HEK293 (cell line): ENCODE data around the gene BRI3.
"Not testable (repeated sequence)": the region's sequence is repeated elsewhere in the genome, so short reads cannot be mapped to it uniquely, and the experiment has no call there.

Experiments used
- CTCF ChIA-PET: fragments of 350-600 bp; formaldehyde crosslinking; extraction: SDS; loops from one replicate; lab custom pipeline; 2021; ENCODE audit warnings: antibody characterized with exemption; lab: Yijun Ruan, JAX
- POLR2A ChIA-PET: fragments of 300-600 bp; formaldehyde crosslinking; extraction: SDS; loops from one replicate; lab custom pipeline; 2020; ENCODE audit warnings: antibody characterized with exemption, inconsistent platforms; lab: Yijun Ruan, JAX
- H3K27ac ChIP-seq: fragments of 200-500 bp; sonication (Bioruptor generic); 2 replicates; pipeline ENCODE4 v1.5.1; 2014; ENCODE audit warnings: low read depth, low read length, control low read depth, inconsistent platforms; ENCODE audit errors: extremely low read depth
- H3K36me3 ChIP-seq, 2 experiments: fragments of 200-500 bp in 1 of 2; sonication (Bioruptor generic) in 1 of 2; 1 replicate in 1 of 2; 2 replicates in 1 of 2; pipeline ENCODE4 v1.5.1; 2014 to 2017; ENCODE audit warnings: inconsistent platforms in 2 of 2, low read length in 2 of 2; ENCODE audit not compliant: control insufficient read depth in 2 of 2, insufficient read depth in 1 of 2
- H3K4me1 ChIP-seq: fragments of 200-500 bp; sonication (Bioruptor generic); 2 replicates; pipeline ENCODE4 v1.5.1; 2014; ENCODE audit warnings: mild to moderate bottlenecking, low read length, inconsistent platforms; ENCODE audit not compliant: control insufficient read depth, insufficient read depth
- H3K4me3 ChIP-seq: 2 replicates; pipeline ENCODE4 v1.5.1; 2011; ENCODE audit warnings: low read depth, mild to moderate bottlenecking, control low read depth, low read length, moderate library complexity
- H3K9me3 ChIP-seq: fragments of 200-500 bp; sonication (Bioruptor generic); 2 replicates; pipeline ENCODE4 v1.5.1; 2014; ENCODE audit warnings: low read depth, low read length, inconsistent platforms; ENCODE audit not compliant: control insufficient read depth, insufficient read depth
- GLI4 ChIP-seq: fragments of 450-650 bp; formaldehyde crosslinking; IDR thresholded peaks from 2 replicates; pipeline ENCODE4 v1.5.1; 2016; ENCODE audit warnings: missing biosample characterization, missing genetic modification characterization
- GLIS2 ChIP-seq: fragments of 450-650 bp; formaldehyde crosslinking; IDR thresholded peaks from 2 replicates; pipeline ENCODE4 v1.5.1; 2016; ENCODE audit warnings: missing biosample characterization, missing genetic modification characterization
- PBX3 ChIP-seq: sonication (generic); formaldehyde crosslinking; IDR thresholded peaks from 2 replicates; pipeline ENCODE4 v1.8.1; 2022; ENCODE audit warnings: mild to moderate bottlenecking, moderate library complexity, missing genetic modification reagents
- SP2 ChIP-seq: fragments of 450-650 bp; formaldehyde crosslinking; IDR thresholded peaks from 2 replicates; pipeline ENCODE4 v1.5.1; 2016; ENCODE audit warnings: missing biosample characterization, missing genetic modification characterization
- SP3 ChIP-seq: fragments of 450-650 bp; formaldehyde crosslinking; IDR thresholded peaks from 2 replicates; pipeline ENCODE4 v1.5.1; 2016; ENCODE audit warnings: missing biosample characterization, missing genetic modification characterization
- YY2 ChIP-seq: fragments of 450-650 bp; formaldehyde crosslinking; IDR thresholded peaks from 2 replicates; pipeline ENCODE4 v1.5.1; 2016; ENCODE audit warnings: missing biosample characterization, missing genetic modification characterization
- ZBTB48 ChIP-seq: fragments of 450-650 bp; formaldehyde crosslinking; IDR thresholded peaks from 2 replicates; pipeline ENCODE4 v1.5.1; 2016; ENCODE audit warnings: missing biosample characterization, missing genetic modification characterization
- ZBTB7A ChIP-seq: fragments of 450-650 bp; formaldehyde crosslinking; IDR thresholded peaks from 2 replicates; pipeline ENCODE4 v1.5.1; 2016; ENCODE audit warnings: low read depth, missing biosample characterization, missing genetic modification characterization
- ZNF155 ChIP-seq: fragments of 450-650 bp; formaldehyde crosslinking; IDR thresholded peaks from 2 replicates; pipeline ENCODE4 v1.5.1; 2016; ENCODE audit warnings: missing biosample characterization, missing genetic modification characterization
- ZNF157 ChIP-seq: fragments of 450-650 bp; formaldehyde crosslinking; IDR thresholded peaks from 2 replicates; pipeline ENCODE4 v1.5.1; 2016; ENCODE audit warnings: missing biosample characterization, missing genetic modification characterization
- ZNF18 ChIP-seq: fragments of 450-650 bp; formaldehyde crosslinking; IDR thresholded peaks from 2 replicates; pipeline ENCODE4 v1.5.1; 2016; ENCODE audit warnings: missing biosample characterization, missing genetic modification characterization
- ZNF266 ChIP-seq: fragments of 450-650 bp; formaldehyde crosslinking; IDR thresholded peaks from 2 replicates; pipeline ENCODE4 v1.5.1; 2016; ENCODE audit warnings: missing biosample characterization, missing genetic modification characterization, low read depth
- ZNF37A ChIP-seq: fragments of 450-650 bp; IDR thresholded peaks from 2 replicates; pipeline ENCODE4 v1.5.1; 2018; ENCODE audit warnings: missing biosample characterization, missing genetic modification characterization
- ZNF558 ChIP-seq: fragments of 450-650 bp; formaldehyde crosslinking; IDR thresholded peaks from 2 replicates; pipeline ENCODE4 v1.5.1; 2016; ENCODE audit warnings: missing biosample characterization, missing genetic modification characterization
- ZNF560 ChIP-seq: fragments of 450-650 bp; formaldehyde crosslinking; IDR thresholded peaks from 2 replicates; pipeline ENCODE4 v1.5.1; 2017; ENCODE audit warnings: missing biosample characterization, missing genetic modification characterization, borderline replicate concordance
- ZNF610 ChIP-seq: fragments of 450-650 bp; formaldehyde crosslinking; IDR thresholded peaks from 2 replicates; pipeline ENCODE4 v1.5.1; 2016; ENCODE audit warnings: missing biosample characterization, missing genetic modification characterization, borderline replicate concordance
- TF ChIP-seq, protein P1 (sequence below): fragments of 450-650 bp; formaldehyde crosslinking; IDR thresholded peaks from 2 replicates; pipeline ENCODE4 v1.5.1; 2016; ENCODE audit warnings: missing biosample characterization, missing genetic modification characterization, borderline replicate concordance

The BRI3 gene

GRCh38 chr7:98315318-98315993 lies 34.0 kb downstream of the BRI3 start:
- Histone ChIP-seq H3K9me3 (no peaks in the 10 kb centered on the region), H3K4me1 (no peaks in the 10 kb centered on the region), H3K36me3 (peaks cover 13 to 52% of the 10 kb centered on the region in 2 experiments; a peak in 2 of 3 replicates), H3K4me3 (no peak overlapping the region), H3K27ac (no peak overlapping the region)
- TF ChIP-seq ZNF157, result no peak
- TF ChIP-seq PBX3, result no peak
- TF ChIP-seq ZNF266 (tag by site-specific recombination), result no peak
- TF ChIP-seq ZNF37A, result no peak
- no peak for TF ChIP-seq ZNF560 (tag by site-specific recombination)
- TF ChIP-seq ZNF610 (tag by site-specific recombination), result no peak
- no peak for TF ChIP-seq SP2 (tag by site-specific recombination)
- TF ChIP-seq SP3, result no peak
- ChIA-PET CTCF (no interaction called here), POLR2A (interaction anchor here (1.4 kb wide), 1 partner anchor 86 kb away, joined by 3 read pairs; the partner anchor contains the start of gene BAIAP2L1)

- peaks cover 7 to 48% of the 10 kb centered on the region in 2 experiments; a peak in 2 of 3 replicates for H3K36me3 ChIP-seq
- H3K9me3 ChIP-seq, CTCF ChIA-PET, POLR2A ChIA-PET, H3K4me1 ChIP-seq, H3K4me3 ChIP-seq, H3K27ac ChIP-seq: not testable (repeated sequence)
Measured at GRCh38 chr7:98315994-98316527, 34.6 kb downstream of the BRI3 start.

GRCh38 chr7:98317366-98318040 lies 36.0 kb downstream of the BRI3 start:
- ChIA-PET POLR2A (no interaction called here), CTCF (interaction anchor here (0.6 kb wide), 1 partner anchor 1605 kb away, joined by 4 read pairs; no protein-coding TSS in a partner anchor)
- H3K36me3 ChIP-seq, result peaks cover 4 to 38% of the 10 kb centered on the region in 2 experiments; a peak in 2 of 3 replicates
- no peaks in the 10 kb centered on the region for H3K4me1 ChIP-seq
- TF ChIP-seq ZNF18 (tag by site-specific recombination) (peak; percentile 99), ZBTB48 (no peak), GLI4 (tag by site-specific recombination) (no peak), ZBTB7A (tag by site-specific recombination) (no peak), YY2 (tag by site-specific recombination) (no peak), ZNF155 (tag by site-specific recombination) (no peak), ZNF558 (no peak), GLIS2 (no peak)
- TF ChIP-seq, protein P1, sequence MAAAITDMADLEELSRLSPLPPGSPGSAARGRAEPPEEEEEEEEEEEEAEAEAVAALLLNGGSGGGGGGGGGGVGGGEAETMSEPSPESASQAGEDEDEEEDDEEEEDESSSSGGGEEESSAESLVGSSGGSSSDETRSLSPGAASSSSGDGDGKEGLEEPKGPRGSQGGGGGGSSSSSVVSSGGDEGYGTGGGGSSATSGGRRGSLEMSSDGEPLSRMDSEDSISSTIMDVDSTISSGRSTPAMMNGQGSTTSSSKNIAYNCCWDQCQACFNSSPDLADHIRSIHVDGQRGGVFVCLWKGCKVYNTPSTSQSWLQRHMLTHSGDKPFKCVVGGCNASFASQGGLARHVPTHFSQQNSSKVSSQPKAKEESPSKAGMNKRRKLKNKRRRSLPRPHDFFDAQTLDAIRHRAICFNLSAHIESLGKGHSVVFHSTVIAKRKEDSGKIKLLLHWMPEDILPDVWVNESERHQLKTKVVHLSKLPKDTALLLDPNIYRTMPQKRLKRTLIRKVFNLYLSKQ (tag by site-specific recombination), result no peak
- no peak overlapping the region for H3K27ac ChIP-seq
- no peak overlapping the region for H3K4me3 ChIP-seq
- no peaks in the 10 kb centered on the region for H3K9me3 ChIP-seq
